Tibial nerve (tissue), 3 donors: Measurements from ENCODE around the gene NCOA7.
"Not testable (repeated sequence)": the region's sequence is repeated elsewhere in the genome, so short reads cannot be mapped to it uniquely, and the experiment has no call there.

ENCODE experiments used
- CTCF ChIP-seq, 5 experiments: fragments of 200-600 bp in 3 of 5; fragments of 450-650 bp in 2 of 5; sonication (generic) in 3 of 5; IDR thresholded peaks; one replicate each; pipeline ENCODE4 v1.5.1; 2016 to 2019; ENCODE audit warnings: antibody characterized with exemption in 5 of 5, mild to moderate bottlenecking in 3 of 5, moderate library complexity in 2 of 5
- POLR2A ChIP-seq, 2 donors: fragments of 450-650 bp; IDR thresholded peaks; one replicate each; pipeline ENCODE4 v1.6.1; 2017; ENCODE audit warnings: antibody characterized with exemption in 2 of 2, mild to moderate bottlenecking in 2 of 2, moderate library complexity in 2 of 2

GRCh38 chr6:125911051-125911451 lies 120.3 kb downstream of the NCOA7 start:
- TF ChIP-seq CTCF, POLR2A (IDR thresholded peaks at IDR 0.05): not testable (repeated sequence)
